Upper lobe of right lung (tissue), 1 donor: ENCODE results near the gene MRPL11. TPM values are rescaled to one million over a fixed set of nuclear protein-coding genes. Genes with fewer than 3 reads are reported as not detected.
"Not testable (repeated sequence)": the region's sequence is repeated elsewhere in the genome, so short reads cannot be mapped to it uniquely, and the experiment has no call there.

ENCODE experiments used
- ATAC-seq: fragments of 200-7000 bp; cut with Tn5 transposase; one replicate; pipeline ENCODE4 v1.9.1; 2020; ENCODE audit warnings: mild to moderate bottlenecking, moderate library complexity
- DNase-seq: peaks from one replicate; pipeline ENCODE4 v3.0.0-alpha.2; 2020
- H3K27ac ChIP-seq: fragments of 200-600 bp; one replicate; pipeline ENCODE4 v1.8.0; 2022
- H3K27me3 ChIP-seq: fragments of 200-600 bp; one replicate; pipeline ENCODE4 v1.8.0; 2022; ENCODE audit warnings: mild to moderate bottlenecking
- H3K36me3 ChIP-seq: fragments of 200-600 bp; one replicate; pipeline ENCODE4 v1.8.0; 2022
- H3K4me1 ChIP-seq: fragments of 200-600 bp; one replicate; pipeline ENCODE4 v1.8.0; 2022
- H3K4me3 ChIP-seq: fragments of 200-600 bp; one replicate; pipeline ENCODE4 v1.8.0; 2022; ENCODE audit warnings: mild to moderate bottlenecking
- H3K9me3 ChIP-seq: fragments of 200-600 bp; one replicate; pipeline ENCODE4 v1.8.0; 2022
- CTCF ChIP-seq: fragments of 200-600 bp; IDR thresholded peaks from one replicate; pipeline ENCODE4 v1.8.0; 2022; ENCODE audit warnings: antibody characterized with exemption
- intact Hi-C: fragments of 100-400 bp; cut with DNase I; formaldehyde crosslinking; loops from one replicate; pipeline ENCODE4 v1.11.0; 2022
- total RNA-seq: library from RNA; stranded (reverse); fragmentation: NEBNext Ultra II Directional; extraction: Animal tissue kit (Norgen Biotek cat#: 25700); gene quantifications from one replicate; pipeline ENCODE4 v1.2.1, GENCODE V29; 2021
- donor health status: DM: no; HTN: yes; CAD: no; lungs with severe emphysema.

The MRPL11 gene
- total RNA-seq, 1 donor from 2014 or later, result 31.3 TPM

- DNase-seq, result no peak
- Histone ChIP-seq H3K4me1 (no peaks in the 10 kb centered on the region), H3K9me3 (peaks cover 7% of the 10 kb centered on the region), H3K27ac (no peak overlapping the region), H3K36me3 (no peaks in the 10 kb centered on the region), H3K4me3 (no peak overlapping the region), H3K27me3 (no peaks in the 10 kb centered on the region)
- TF ChIP-seq CTCF, result no peak
- intact Hi-C loops, result no loop called here
- no peak for ATAC-seq
Observed at GRCh38 chr11:66447012-66447411, 8.4 kb upstream of the MRPL11 start.

DNA sequence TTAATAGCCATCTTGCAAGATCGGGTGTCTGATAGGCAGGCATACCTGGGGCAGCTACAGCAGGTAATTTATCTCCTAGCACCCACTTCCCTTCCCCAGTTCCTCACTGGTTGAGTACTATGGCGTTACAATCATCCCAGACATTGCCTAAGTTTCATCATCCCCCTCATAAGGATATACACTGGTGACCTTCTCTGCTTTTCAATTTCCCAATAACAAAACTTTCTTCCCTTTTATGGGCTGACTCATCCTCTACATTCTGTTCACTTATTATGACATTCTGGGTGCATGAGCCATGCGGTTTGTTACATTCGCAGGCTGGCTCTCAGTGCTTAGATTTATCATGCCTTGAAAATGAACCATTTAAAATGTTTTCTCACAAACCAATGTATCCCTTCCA is 5.0 kb upstream of the MRPL11 start:
- intact Hi-C loops, result no loop called here

DNA sequence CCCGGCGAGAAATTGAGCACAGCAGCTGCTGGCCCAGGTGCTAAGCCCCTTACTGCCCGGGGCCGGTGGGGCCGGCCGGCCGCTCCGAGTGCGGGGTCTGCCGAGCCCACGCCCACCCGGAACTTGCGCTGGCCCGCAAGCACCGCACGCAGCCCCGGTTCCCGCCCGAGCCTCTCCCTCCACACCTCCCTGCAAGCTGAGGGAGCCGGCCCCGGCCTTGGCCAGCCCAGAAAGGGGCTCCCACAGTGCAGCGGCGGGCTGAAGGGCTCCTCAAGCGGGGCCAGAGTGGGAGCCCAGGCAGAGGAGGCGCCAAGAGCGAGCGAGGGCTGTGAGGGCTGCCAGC is 2.3 kb upstream of the MRPL11 start:
- H3K27me3 ChIP-seq, H3K4me1 ChIP-seq, H3K4me3 ChIP-seq, DNase-seq, intact Hi-C loops, H3K27ac ChIP-seq, H3K36me3 ChIP-seq, H3K9me3 ChIP-seq, ATAC-seq: not testable (repeated sequence)

More for the DNA sequence above, 5.0 kb upstream of the MRPL11 start:
- H3K27me3 ChIP-seq, result no peaks in the 10 kb centered on the region
- H3K4me3 ChIP-seq, result no peak overlapping the region
- no peak for TF ChIP-seq CTCF
- DNase-seq (no peak), ATAC-seq (peak; percentile 63)
- no peaks in the 10 kb centered on the region for H3K36me3 ChIP-seq
- no peak overlapping the region for H3K27ac ChIP-seq
- peaks cover 7% of the 10 kb centered on the region for H3K9me3 ChIP-seq
- no peaks in the 10 kb centered on the region for H3K4me1 ChIP-seq

GRCh38 chr11:66440101-66440939 is 1.7 kb upstream of the MRPL11 start:
- H3K9me3 ChIP-seq, H3K4me3 ChIP-seq, DNase-seq, ATAC-seq, H3K27ac ChIP-seq, intact Hi-C loops, H3K27me3 ChIP-seq, H3K4me1 ChIP-seq: not testable (repeated sequence)
- H3K36me3 ChIP-seq, result peaks cover 10% of the 10 kb centered on the region

- DNase-seq, result no peak
- H3K36me3 ChIP-seq, result peaks cover 16% of the 10 kb centered on the region
- no peak for TF ChIP-seq CTCF
- intact Hi-C loops, result no loop called here
- H3K27me3 ChIP-seq, result no peaks in the 10 kb centered on the region
- H3K4me3 ChIP-seq, result peak overlapping the region; percentile 100
- H3K4me1 ChIP-seq, result peaks cover 7% of the 10 kb centered on the region
- no peaks in the 10 kb centered on the region for H3K9me3 ChIP-seq
- peak overlapping the region; percentile 84 for H3K27ac ChIP-seq
- no peak for ATAC-seq
Observed at GRCh38 chr11:66437979-66438503, 607 bp downstream of the MRPL11 start.

- DNase-seq (no peak), ATAC-seq (peak; percentile 75)
- no peak overlapping the region for H3K27ac ChIP-seq
- no peaks in the 10 kb centered on the region for H3K9me3 ChIP-seq
- no peak overlapping the region for H3K4me3 ChIP-seq
- H3K36me3 ChIP-seq, result peaks cover 16% of the 10 kb centered on the region
- intact Hi-C loops, result no loop called here
- no peak for TF ChIP-seq CTCF
- no peaks in the 10 kb centered on the region for H3K4me1 ChIP-seq
- no peaks in the 10 kb centered on the region for H3K27me3 ChIP-seq
Observed at GRCh38 chr11:66432597-66432996, 6.1 kb downstream of the MRPL11 start.

DNA sequence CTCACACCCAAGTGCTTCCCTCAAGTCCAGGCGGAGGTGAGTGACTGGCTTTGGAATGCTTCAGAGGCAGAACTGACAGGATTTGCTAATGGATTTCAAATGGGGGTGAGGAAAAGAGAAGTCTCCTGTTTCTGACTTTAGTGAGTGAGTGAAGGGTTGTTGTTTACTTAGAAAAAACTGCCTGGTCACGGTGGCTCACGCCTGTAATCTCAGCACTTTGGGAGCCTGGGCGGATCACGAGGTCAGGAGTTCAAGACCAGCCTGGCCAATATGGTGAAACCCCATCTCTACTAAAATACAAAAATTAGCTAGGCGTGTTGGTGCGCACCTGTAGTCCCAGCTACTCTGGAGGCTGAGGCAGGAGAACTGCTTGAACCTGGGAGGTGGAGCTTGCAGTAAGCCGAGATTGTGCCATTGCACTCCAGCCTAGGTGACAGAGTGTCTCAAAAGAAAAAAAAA is 6.7 kb downstream of the MRPL11 start:
- H3K9me3 ChIP-seq, ATAC-seq, H3K4me1 ChIP-seq, H3K4me3 ChIP-seq, H3K27ac ChIP-seq, intact Hi-C loops, H3K27me3 ChIP-seq, DNase-seq: not testable (repeated sequence)
- peaks cover 16% of the 10 kb centered on the region for H3K36me3 ChIP-seq

DNA sequence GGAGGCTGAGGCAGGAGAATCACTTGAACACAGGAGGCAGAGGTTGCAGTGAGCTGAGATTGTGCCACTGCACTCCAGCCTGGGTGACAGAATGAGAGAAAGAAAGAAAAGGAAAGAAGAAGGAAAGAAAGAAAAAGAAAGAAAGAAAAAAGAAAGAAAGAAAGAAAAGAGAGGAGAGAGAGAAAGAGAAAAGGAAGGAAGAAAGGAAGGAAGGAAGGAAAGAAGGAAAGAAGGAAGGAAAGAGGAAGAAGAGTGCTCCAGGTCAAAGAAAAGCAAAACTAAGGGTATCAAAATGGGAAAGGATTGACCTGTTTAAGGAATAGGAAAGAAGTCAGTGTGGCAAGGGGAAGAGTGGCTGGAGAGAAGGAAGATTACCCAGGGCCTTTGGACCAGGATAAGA is 7.4 kb downstream of the MRPL11 start:
- ATAC-seq, H3K9me3 ChIP-seq, intact Hi-C loops, H3K27ac ChIP-seq, H3K27me3 ChIP-seq, H3K4me3 ChIP-seq, DNase-seq, H3K4me1 ChIP-seq: not testable (repeated sequence)
- peaks cover 16% of the 10 kb centered on the region for H3K36me3 ChIP-seq
